Measurements from ENCODE around the gene GTPBP4. TPM values are rescaled to one million over a fixed set of nuclear protein-coding genes. Genes with fewer than 3 reads are reported as not detected.
A peak's percentile ranks its signal among the peaks of the same experiment; 100 is the strongest.

GTPBP4 gene
- total RNA-seq (2014; rRNA removed; shearing (Covaris generic)), result 66.0 and 71.1 TPM in 2 replicates
- 53.3 and 75.4 TPM in 2 replicates for polyA plus RNA-seq (2015; cell fraction: cytosol; rRNA removed)
- 96.9 and 116 TPM in 2 replicates for polyA plus RNA-seq (2015; cell fraction: nucleus; rRNA removed)

DNA sequence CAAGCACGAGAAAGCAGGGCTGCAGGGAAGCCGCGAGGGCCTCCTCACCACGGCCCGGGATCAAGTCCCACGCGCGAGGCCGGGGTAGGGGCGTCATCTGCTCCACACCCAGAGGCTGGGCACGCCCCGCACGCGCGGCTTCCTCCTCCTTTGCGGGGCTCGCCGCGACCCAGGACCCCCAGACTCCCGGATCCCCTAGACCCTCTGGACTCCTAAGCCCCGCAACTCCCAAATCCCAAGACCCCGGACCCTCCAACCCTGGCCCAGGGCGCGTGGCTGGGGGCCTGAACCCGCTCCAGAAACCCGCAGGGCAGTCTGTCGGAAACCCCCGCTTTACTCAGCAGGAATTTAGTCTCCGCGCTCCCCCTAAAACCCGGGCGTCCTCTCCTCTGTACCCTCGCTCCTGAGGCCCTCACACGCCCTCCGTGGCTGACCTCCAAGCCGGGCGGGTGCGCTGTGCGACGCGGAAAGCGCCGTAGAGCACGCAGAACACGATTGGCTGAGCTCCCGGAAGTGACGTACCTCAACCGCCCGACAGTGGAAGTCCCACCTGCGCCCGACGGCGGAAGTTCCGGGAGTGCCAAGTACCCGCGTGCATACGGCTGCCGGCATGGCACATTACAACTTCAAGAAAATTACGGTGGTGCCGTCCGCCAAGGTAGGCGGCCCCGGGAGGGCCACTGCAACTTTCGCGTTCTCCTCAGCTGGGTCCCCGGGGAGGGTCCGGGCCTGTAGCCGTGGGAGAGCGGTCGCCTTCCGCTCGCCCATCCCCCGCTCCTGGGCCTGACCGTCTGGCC lies at the start of gene GTPBP4:
Gene GTPBP4 (plus strand): TSS at position 565 of the 797 bp plus-strand sequence. CDS start 46 bp downstream, at position 611.
- in situ Hi-C loops (cut with HindIII; ENCODE audit: low pct_unique_long_range_greater_than_20kb, low sequenced_read_pairs), result no loop called here
- DNase-seq (ENCODE audit: low read depth, low spot score), result peak; percentile 94

DNA sequence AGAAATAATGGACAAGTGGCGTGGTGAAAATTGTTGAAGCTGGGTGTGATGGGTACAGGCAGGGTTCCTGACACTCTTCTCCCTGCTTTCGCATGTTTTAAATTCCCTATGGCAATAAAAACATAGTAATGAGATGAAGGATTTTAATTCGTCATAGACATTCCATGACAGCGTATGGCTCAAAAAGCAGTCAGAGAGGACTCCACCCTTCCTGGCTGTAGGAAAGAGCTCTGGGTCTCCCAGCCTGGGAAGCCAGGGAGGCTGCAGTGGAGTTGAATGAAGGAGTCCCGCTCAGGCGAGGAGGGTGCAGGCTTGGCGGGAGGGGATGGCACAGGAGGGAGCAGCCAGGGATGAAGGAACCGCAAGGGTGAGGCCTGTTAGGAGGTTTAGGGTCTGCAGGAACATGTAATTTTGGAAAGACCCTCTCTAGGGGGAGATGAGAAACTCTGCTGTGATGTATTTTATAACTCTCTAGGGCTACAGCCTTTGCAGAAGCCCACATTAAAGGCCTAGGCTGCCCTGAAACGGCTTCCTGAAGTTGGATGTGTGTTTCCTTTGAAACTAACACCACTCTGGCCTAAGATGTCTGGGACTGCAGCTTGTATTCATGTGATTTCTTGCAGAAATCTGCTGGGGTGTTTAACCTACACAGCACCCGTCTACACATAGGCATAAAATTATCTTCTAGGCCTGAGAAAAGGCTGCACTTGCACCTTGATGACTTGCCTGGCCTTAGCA lies 49.1 kb upstream of the GTPBP4 start:
- in situ Hi-C loops (cut with HindIII; ENCODE audit: low pct_unique_long_range_greater_than_20kb, low sequenced_read_pairs), result no loop called here
- no peak for DNase-seq (ENCODE audit: low read depth, low spot score)

DNA sequence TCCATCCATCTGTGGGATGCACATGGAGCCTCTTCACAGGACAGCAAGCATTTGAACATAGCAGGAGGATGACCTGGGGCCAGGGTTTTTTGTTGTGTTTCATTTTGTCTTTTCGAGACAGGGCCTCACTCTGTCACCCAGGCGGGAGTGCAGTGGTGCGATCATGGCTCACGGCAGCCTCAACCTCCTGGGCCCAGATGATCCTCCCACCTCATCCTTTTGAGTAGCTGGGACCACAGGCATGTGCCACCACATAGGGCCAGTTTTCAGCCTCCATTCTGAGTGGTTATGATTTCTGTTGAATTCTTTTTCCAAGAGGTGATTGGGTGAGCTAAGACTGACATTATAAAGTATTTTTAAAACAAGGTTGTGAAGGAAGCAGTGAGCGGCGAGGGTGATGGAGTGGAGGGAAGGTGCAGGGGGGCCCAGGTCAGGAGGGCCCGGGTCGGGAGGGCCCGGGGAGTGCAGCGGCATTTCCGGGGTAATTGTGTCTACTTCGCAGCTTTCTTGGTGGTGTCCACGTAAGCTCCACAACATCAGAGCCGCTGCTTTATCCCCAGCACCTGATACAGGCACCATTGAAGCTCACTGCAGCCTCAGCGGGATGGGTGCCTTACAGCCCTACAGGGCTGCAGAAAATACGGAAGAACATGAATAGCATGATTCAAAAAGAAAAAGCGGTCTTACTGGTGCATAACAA lies 44.8 kb upstream of the GTPBP4 start:
- in situ Hi-C loops (cut with HindIII; ENCODE audit: low pct_unique_long_range_greater_than_20kb, low sequenced_read_pairs), result no loop called here
- DNase-seq (ENCODE audit: low read depth, low spot score), result no peak

DNA sequence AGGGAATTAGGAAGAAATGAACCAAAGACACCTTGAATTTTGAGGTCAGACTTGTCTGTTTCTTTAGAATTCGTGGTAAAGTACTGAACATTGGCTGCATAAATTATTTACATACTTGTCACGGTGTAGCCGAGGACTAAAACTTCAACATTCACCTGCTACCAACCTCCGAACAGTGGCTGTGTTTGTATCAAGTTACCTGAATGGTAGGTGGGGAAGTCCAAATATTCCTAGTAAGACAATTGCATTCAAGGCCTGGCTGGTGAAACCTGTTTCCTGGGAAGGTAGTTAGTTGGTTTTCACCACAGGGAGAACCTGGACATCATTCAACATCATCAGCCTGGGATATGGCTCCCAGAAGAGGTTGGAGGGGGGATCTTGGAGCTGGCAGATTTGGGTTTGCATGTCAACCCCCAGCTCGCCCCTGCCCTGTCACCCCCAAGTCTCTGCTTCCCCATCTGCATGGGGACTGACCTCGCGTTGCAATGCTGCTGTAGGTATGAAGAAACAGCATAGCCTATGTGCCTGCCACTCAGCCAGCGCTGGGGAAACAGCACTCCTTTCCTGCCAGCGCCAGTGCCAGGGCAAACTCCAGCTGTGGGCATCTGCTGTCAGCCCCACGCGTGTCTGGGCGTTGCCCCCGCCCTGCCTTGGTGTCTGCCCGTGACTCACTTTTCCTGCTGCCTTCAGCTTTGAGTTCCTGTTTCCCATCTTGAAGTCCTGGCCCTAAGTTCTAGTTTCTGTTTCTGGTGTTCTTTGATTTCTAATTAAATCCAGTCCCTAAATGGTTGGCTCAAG lies 44.0 kb upstream of the GTPBP4 start:
- DNase-seq (ENCODE audit: low read depth, low spot score), result no peak
- in situ Hi-C loops (cut with HindIII; ENCODE audit: low pct_unique_long_range_greater_than_20kb, low sequenced_read_pairs), result no loop called here

DNA sequence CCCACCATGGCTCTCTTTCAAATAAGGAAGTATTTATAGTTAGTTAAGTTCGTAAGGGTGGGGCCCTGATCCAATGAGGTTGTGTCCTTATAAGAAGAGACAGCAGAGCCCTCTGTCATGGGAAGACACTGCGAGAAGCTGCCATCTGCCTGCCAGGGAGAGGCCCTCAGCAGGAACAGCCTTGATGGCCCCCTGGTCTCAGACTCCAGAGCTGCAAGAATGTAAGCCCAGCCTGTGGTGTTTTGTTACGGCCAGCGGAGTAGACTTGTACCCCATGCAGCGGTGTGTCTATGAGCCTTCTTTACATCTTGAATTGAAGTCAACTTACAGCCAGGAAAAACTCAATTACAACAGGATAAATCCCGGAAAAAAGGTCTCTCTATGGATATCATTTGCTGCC lies 42.5 kb upstream of the GTPBP4 start:
- in situ Hi-C loops (cut with HindIII; ENCODE audit: low pct_unique_long_range_greater_than_20kb, low sequenced_read_pairs), result no loop called here
- no peak for DNase-seq (ENCODE audit: low read depth, low spot score)

DNA sequence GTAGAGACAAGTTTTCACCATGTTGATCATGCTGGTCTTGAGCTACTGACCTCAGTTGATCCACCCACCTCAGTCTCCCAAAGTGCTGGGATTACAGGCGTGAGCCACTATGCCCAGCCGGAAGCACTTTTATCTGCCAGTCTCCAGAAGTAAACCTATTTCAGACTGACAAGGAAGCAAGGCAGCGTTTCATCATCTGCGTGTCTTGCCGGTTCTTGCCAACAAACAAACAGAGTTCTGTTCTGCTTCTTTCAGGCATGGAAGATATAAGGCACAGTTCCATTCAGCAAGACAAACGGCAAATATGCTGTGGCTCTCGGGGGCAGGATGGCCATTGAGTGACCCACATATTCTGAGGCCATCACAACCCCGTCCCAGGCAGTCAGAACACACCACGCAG lies 41.2 kb upstream of the GTPBP4 start:
- peak; percentile 17 for DNase-seq (ENCODE audit: low read depth, low spot score)
- in situ Hi-C loops (cut with HindIII; ENCODE audit: low pct_unique_long_range_greater_than_20kb, low sequenced_read_pairs), result no loop called here

DNA sequence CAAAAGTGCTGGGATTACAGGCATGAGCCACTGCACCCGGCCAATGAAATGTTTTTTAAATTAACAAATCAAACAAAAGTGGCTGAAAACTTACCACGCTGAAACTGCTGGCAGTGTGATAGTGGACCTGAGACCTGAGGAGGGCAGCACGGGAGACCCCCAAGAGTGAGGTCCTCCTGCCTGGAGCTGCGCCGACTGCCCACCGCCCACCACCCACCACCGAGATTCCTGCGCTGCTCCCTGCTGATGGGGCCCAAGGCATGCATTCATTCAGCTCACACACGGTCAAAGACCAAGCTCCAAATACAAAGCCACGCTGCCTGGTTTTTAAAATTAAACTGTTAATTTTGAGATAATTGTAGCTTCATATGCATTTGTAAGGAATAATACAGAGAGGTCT lies 40.4 kb upstream of the GTPBP4 start:
- in situ Hi-C loops (cut with HindIII; ENCODE audit: low pct_unique_long_range_greater_than_20kb, low sequenced_read_pairs), result no loop called here
- DNase-seq (ENCODE audit: low read depth, low spot score), result no peak

DNA sequence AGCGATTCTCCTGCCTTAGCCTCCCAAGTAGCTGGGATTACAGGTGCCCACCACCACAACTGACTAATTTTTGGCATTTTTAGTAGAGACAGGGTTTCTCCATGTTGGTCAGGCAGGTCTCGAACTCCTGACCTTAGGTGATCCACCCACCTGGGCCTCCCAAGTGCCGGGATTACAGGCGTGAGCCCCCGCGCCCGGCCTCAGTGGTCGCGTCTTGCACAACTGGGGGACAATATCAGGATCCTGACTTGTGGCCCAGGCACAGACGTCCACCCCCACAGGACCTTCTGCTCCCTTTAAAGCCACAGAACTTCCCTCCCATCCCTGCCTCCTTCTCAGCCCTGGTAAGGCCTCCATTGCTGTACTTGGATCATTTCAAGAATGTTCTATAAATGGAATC lies 39.9 kb upstream of the GTPBP4 start:
- DNase-seq (ENCODE audit: low read depth, low spot score), result no peak
- in situ Hi-C loops (cut with HindIII; ENCODE audit: low pct_unique_long_range_greater_than_20kb, low sequenced_read_pairs), result no loop called here

DNA sequence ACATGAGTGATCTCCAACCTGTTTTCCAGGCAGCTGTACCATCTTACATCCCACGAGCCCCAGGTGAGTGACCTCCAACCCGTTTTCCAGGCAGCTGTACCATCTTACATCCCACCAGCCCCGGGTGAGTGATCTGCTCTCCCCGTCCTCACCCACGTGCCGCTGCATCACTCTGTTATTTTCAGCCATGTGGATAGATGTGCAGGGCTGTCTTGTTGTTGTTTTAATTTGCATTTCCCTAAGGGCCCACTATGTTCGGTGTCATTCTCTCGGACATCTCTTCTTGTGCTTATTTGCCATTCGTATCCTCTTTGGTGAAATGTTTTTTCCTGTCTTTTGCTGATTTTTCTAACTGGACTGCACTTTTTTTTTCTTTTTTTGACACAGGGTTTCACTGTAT lies 38.8 kb upstream of the GTPBP4 start:
- DNase-seq (ENCODE audit: low read depth, low spot score), result no peak
- in situ Hi-C loops (cut with HindIII; ENCODE audit: low pct_unique_long_range_greater_than_20kb, low sequenced_read_pairs), result no loop called here

DNA sequence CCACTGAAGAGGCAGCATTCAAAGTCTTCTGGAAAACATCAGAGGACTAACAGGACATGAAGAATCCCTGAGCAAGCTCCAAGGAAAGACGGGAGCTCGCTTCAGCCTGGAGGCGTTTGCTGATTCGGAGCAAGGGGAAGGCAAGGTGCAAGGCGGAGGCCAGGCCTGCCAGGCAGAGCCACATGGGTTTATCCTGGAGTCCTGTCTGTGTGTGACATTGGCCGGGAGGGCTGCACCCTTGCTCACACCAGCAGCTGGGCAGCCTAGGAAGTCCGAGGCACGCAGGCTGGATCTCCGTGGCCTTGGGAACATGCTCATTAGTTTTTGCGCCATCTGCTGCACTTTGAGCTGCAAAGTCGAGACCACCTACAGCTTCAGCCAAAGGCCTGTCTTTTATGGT lies 34.4 kb upstream of the GTPBP4 start:
- in situ Hi-C loops (cut with HindIII; ENCODE audit: low pct_unique_long_range_greater_than_20kb, low sequenced_read_pairs), result no loop called here
- DNase-seq (ENCODE audit: low read depth, low spot score), result no peak

DNA sequence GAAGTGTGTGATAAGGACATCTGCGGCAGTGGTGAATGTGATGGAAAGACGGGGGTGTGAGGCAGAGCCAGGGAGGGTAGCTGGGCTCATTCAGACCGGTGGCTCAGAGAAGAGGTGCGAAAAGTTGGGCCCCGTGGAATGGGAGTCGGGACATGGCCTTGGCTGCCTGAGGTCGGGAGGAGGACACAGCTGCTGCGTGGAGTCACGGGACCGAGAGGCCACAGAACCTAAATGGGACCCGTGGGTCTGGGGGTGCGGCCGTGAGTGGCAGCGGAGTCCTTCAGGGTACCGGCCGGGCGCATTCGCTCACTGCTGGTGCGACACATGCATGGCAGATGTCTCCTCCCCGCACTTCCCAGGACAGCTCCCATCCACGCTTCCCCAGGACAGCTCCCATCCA lies 33.8 kb upstream of the GTPBP4 start:
- in situ Hi-C loops (cut with HindIII; ENCODE audit: low pct_unique_long_range_greater_than_20kb, low sequenced_read_pairs), result no loop called here
- no peak for DNase-seq (ENCODE audit: low read depth, low spot score)

DNA sequence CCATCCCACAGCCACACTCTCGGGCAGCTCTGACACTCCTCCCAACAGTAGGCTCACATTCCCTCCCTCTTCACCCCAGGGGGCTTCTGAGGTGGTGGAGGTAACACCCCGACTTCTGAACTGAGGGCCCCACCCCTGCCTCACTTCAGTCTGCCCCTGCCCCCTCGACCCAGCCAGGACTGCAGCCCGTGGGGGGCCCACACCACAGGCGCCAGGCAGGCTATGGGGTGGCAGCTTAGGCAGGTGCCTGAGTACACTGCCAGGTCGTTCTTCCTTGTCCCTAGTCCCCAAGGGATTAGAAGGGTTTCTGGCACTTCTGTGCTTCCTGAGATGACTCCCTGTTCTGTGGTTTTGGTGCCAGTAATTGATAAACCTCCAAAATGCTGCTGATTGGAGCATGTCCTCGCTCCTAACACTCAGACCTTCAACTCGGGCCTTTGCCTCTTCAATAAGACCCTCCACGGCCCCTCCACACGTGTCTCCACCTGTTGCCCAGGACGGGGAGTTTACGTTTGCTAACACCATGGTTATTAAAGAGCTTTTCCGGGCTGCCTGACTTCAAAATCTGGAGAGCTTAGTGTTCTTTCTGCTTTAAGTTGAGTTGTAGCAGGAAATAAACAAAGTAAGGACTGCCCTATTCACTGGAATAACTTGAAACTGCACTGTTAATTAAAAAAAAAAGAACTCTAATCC lies 33.0 kb upstream of the GTPBP4 start:
- DNase-seq (ENCODE audit: low read depth, low spot score), result no peak
- in situ Hi-C loops (cut with HindIII; ENCODE audit: low pct_unique_long_range_greater_than_20kb, low sequenced_read_pairs), result no loop called here

DNA sequence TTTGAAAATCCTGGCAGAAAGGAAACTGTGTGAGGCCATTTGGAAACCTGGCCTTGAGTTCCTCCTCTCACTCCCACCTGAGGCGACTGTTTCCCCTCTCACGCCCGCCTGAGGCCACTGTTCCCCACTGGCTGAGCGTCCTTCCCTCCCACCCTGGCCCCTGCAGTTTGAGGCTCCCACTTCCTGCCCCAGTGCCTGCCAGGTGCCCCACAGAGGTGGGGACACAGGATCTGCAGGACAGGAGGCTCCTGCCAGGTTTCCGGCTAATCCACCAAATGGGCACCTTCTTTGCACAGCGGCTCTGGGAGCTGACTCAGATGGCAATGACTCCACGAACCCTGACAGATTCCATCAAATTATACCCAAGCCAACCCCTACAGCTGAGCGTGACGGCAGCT lies 32.4 kb upstream of the GTPBP4 start:
- in situ Hi-C loops (cut with HindIII; ENCODE audit: low pct_unique_long_range_greater_than_20kb, low sequenced_read_pairs), result no loop called here
- DNase-seq (ENCODE audit: low read depth, low spot score), result no peak

DNA sequence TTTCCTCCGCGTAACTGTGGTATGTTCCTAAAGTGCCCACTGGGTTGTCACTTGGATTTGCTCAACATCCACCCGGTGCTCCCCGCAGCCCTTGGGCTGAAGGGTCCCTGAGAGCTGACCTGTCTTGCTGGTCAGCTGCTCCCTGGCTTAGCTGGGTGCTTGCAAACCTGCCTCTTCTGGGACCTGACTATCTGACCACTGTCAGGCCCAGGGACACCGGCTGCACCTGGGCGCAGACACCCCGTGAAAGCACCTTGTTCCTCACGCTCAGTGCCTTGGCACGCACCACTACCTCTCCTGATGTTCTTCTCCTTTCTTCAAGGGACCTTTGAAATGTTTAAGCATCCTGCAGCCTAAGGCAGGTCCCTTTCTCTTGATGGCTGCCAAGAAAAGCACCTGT lies 30.1 kb upstream of the GTPBP4 start:
- no peak for DNase-seq (ENCODE audit: low read depth, low spot score)
- in situ Hi-C loops (cut with HindIII; ENCODE audit: low pct_unique_long_range_greater_than_20kb, low sequenced_read_pairs), result no loop called here

DNA sequence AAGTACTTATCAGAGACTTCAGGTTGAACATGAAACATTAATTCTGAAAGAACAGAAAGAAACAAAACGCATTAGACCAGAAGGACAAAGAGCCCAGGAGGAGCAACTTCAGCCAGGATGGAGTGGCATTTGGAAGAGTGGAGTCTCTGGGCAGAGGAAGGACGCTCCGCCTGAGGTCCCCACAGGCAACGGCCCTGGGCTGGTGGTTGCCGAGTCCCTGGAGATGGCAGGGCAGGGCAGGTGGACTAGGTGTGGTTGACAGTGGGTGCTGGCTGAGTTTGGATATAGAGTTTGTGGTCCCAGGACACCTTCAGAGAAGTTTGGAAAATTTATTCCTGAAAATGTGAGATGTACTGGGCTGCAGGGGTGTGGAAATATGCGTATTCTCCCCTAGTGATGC lies 29.4 kb upstream of the GTPBP4 start:
- in situ Hi-C loops (cut with HindIII; ENCODE audit: low pct_unique_long_range_greater_than_20kb, low sequenced_read_pairs), result no loop called here
- no peak for DNase-seq (ENCODE audit: low read depth, low spot score)

DNA sequence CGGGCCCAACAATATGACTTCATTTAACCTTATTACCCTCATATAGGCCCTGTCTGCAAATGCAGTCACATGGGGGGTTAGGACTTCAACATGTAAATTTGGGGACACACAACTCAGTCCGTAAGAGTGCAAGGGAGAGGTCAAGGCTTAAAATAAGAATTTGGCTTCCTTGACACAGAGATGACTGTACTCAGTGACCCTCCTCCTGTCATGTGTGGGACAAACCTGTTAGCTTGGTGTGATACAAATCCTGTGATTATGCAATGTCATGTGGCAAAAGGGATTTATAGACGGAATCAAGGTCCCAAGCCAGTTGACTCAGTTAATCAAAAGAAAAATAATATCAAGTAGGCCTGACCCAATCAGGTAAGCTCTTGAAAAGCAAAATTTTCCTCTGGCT lies 25.9 kb upstream of the GTPBP4 start:
- no peak for DNase-seq (ENCODE audit: low read depth, low spot score)
- in situ Hi-C loops (cut with HindIII; ENCODE audit: low pct_unique_long_range_greater_than_20kb, low sequenced_read_pairs), result no loop called here

DNA sequence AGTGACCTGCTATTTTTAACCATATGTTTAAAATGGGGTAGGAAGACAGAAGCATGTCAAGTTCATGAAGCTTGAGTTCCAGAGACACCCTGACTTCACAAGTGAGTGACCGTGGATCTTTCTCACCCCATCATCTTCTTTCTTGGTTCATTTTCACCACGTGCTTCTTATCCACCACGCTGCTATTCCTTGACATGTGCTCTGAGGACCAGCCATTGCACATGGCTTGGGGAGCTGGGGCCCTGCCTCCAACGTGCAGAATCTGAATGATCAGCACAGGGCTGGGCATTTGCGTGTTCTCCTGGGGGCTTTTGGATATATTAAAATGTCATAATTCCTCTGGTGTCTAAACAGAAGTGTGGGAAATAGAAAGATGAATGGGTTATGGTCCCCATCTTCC lies 25.0 kb upstream of the GTPBP4 start:
- no peak for DNase-seq (ENCODE audit: low read depth, low spot score)
- in situ Hi-C loops (cut with HindIII; ENCODE audit: low pct_unique_long_range_greater_than_20kb, low sequenced_read_pairs), result no loop called here
